CD4-positive, alpha-beta memory T cell (primary cell): ENCODE results near the gene MED31. TPM values are rescaled to one million over a fixed set of nuclear protein-coding genes. Genes with fewer than 3 reads are reported as not detected.

Source experiments
- CTCF ChIA-PET: fragments of 350-600 bp; sonication (Branson Sonifier 250); formaldehyde crosslinking; loops from one replicate; lab custom pipeline; 2021; ENCODE audit warnings: inconsistent platforms; ENCODE audit not compliant: partially characterized antibody; lab: Charles Lee
- POLR2A ChIA-PET: fragments of 350-600 bp; sonication (Branson Sonifier 250); formaldehyde crosslinking; loops from one replicate; lab custom pipeline; 2021; ENCODE audit not compliant: partially characterized antibody; lab: Charles Lee
- DNase-seq, 5 donors: peaks; one replicate each; pipeline versions ENCODE4 v3.0.0 to v3.0.0-alpha.2; 2020 to 2022; ENCODE audit warnings: mixed read lengths in 1 of 5
- H3K27ac ChIP-seq: one replicate; pipeline ENCODE4 v1.7.0; 2013; ENCODE audit warnings: low read depth, low read length
- H3K27me3 ChIP-seq: 2 replicates; pipeline ENCODE4 v1.7.0; 2013; ENCODE audit warnings: mild to moderate bottlenecking, low read length, moderate library complexity; ENCODE audit not compliant: insufficient read depth
- H3K36me3 ChIP-seq: 2 replicates; pipeline ENCODE4 v1.7.0; 2013; ENCODE audit warnings: mild to moderate bottlenecking, low read length, moderate library complexity; ENCODE audit not compliant: insufficient read depth
- H3K4me1 ChIP-seq: 2 replicates; pipeline ENCODE4 v1.7.0; 2013; ENCODE audit warnings: mild to moderate bottlenecking, low read length, moderate library complexity; ENCODE audit not compliant: insufficient read depth
- H3K4me3 ChIP-seq, 2 donors: one replicate each; pipeline ENCODE4 v1.7.0; 2013; ENCODE audit warnings: low read length in 2 of 2, mild to moderate bottlenecking in 1 of 2
- H3K9me3 ChIP-seq, 2 donors: one replicate each; pipeline ENCODE4 v1.7.0; 2013; ENCODE audit warnings: low read length in 2 of 2, control low read depth in 1 of 2; ENCODE audit not compliant: control insufficient read depth in 1 of 2
- H3K27ac Mint-ChIP-seq, 7 donors: one replicate each; pipeline ENCODE4 v1.8.0; 2020 to 2021; ENCODE audit warnings: mixed read lengths in 7 of 7, mild to moderate bottlenecking in 6 of 7, inconsistent platforms in 3 of 7, moderate library complexity in 3 of 7
- H3K27me3 Mint-ChIP-seq, 2 donors: one replicate each; pipeline ENCODE4 v1.8.0; 2020 to 2021; ENCODE audit warnings: mixed read lengths in 2 of 2
- H3K36me3 Mint-ChIP-seq, 2 donors: one replicate each; pipeline ENCODE4 v1.8.0; 2020 to 2021; ENCODE audit warnings: mixed read lengths in 2 of 2, inconsistent platforms in 1 of 2, mild to moderate bottlenecking in 1 of 2
- H3K4me1 Mint-ChIP-seq, 4 donors: one replicate each; pipeline ENCODE4 v1.8.0; 2020 to 2021; ENCODE audit warnings: mixed read lengths in 4 of 4, mild to moderate bottlenecking in 1 of 4
- H3K4me3 Mint-ChIP-seq, 8 donors: one replicate each; pipeline ENCODE4 v1.8.0; 2020 to 2021; ENCODE audit warnings: mixed read lengths in 8 of 8, mild to moderate bottlenecking in 7 of 8, moderate library complexity in 6 of 8, inconsistent platforms in 3 of 8
- H3K9me3 Mint-ChIP-seq, 8 donors: one replicate each; pipeline ENCODE4 v1.8.0; 2020 to 2021; ENCODE audit warnings: mixed read lengths in 8 of 8, mild to moderate bottlenecking in 5 of 8, inconsistent platforms in 3 of 8, moderate library complexity in 1 of 8
- intact Hi-C: fragments of 100-400 bp; cut with micrococcal nuclease; formaldehyde crosslinking; loops from one replicate; pipeline ENCODE4 v1.15.1; 2023
- polyA plus RNA-seq, 2 donors: library from polyadenylated mRNA; unstranded; fragments of 300-500 nt; fragmentation: Illumina TruSeq; gene quantifications; one replicate each; pipeline ENCODE4 v1.2.3, GENCODE V29; 2021
- total RNA-seq, 2 experiments: library from RNA; stranded (reverse); gene quantifications; one replicate each; pipeline ENCODE4 v1.2.3, GENCODE V29; 2021

Gene MED31
- total and polyA plus RNA-seq, 4 experiments from 2014 or later = 25.6 to 44.7 (median 33.3) TPM

- Histone ChIP-seq H3K4me1 (peaks cover 4% of the 10 kb centered on the region), H3K9me3 (no peaks in the 10 kb centered on the region), H3K36me3 (no peaks in the 10 kb centered on the region), H3K27ac (no peak overlapping the region), H3K4me3 (no peak overlapping the region), H3K27me3 (no peaks in the 10 kb centered on the region)
- no peak for DNase-seq
- H3K27ac Mint-ChIP-seq = no peak overlapping the region
- H3K9me3 Mint-ChIP-seq = peaks cover 0 to 2% (median 0%) of the 10 kb centered on the region in 8 donors
- intact Hi-C loops = loop anchor here (5.0 kb wide), 1 partner anchor 173 kb away; no protein-coding TSS in a partner anchor
- POLR2A ChIA-PET = no interaction called here
- H3K4me1 Mint-ChIP-seq = peaks cover 0 to 4% (median 3%) of the 10 kb centered on the region in 4 donors
- H3K4me3 Mint-ChIP-seq = peak overlapping the region in 1 of 8 donors; percentile 46
- peaks cover 6 to 7% of the 10 kb centered on the region in 2 donors for H3K36me3 Mint-ChIP-seq
- CTCF ChIA-PET = interaction anchor here (1.3 kb wide), 1 partner anchor 245 kb away, joined by 4 read pairs; no protein-coding TSS in a partner anchor
- no peaks in the 10 kb centered on the region for H3K27me3 Mint-ChIP-seq
Observed at GRCh38 chr17:6669479-6670212, 18.2 kb upstream of the MED31 start.

- Histone ChIP-seq H3K27me3 (no peaks in the 10 kb centered on the region), H3K27ac (no peak overlapping the region), H3K9me3 (no peaks in the 10 kb centered on the region), H3K36me3 (no peaks in the 10 kb centered on the region), H3K4me1 (peaks cover 4% of the 10 kb centered on the region), H3K4me3 (no peak overlapping the region)
- Mint-ChIP-seq H3K27ac (peak overlapping the region in 1 of 7 donors; percentile 29), H3K4me3 (no peak overlapping the region), H3K36me3 (peaks cover 7 to 8% of the 10 kb centered on the region in 2 donors), H3K9me3 (peaks cover 0 to 2% (median 0%) of the 10 kb centered on the region in 8 donors), H3K4me1 (peaks cover 0 to 4% (median 3%) of the 10 kb centered on the region in 4 donors), H3K27me3 (no peaks in the 10 kb centered on the region)
- POLR2A ChIA-PET = no interaction called here
- DNase-seq = no peak
- intact Hi-C loops = loop anchor here (5.0 kb wide), 1 partner anchor 173 kb away; no protein-coding TSS in a partner anchor
- CTCF ChIA-PET = interaction anchor here (1.3 kb wide), 1 partner anchor 245 kb away, joined by 4 read pairs; no protein-coding TSS in a partner anchor
Observed at GRCh38 chr17:6668727-6669425, 17.5 kb upstream of the MED31 start.

- CTCF ChIA-PET = interaction anchor here (1.9 kb wide), 1 partner anchor 243 kb away, joined by 5 read pairs; no protein-coding TSS in a partner anchor
- POLR2A ChIA-PET = no interaction called here
Observed at GRCh38 chr17:6668219-6668618, 16.8 kb upstream of the MED31 start.

GRCh38 chr17:6667516-6667915, 16.1 kb upstream of the MED31 start:
- CTCF ChIA-PET = interaction anchor here (1.1 to 1.9 kb wide), 3 partner anchors 15 to 243 kb away, joined by 3 to 5 read pairs (median 3); no protein-coding TSS in a partner anchor
- POLR2A ChIA-PET = no interaction called here
- Mint-ChIP-seq H3K9me3 (peaks cover 0 to 2% (median 0%) of the 10 kb centered on the region in 8 donors), H3K27me3 (no peaks in the 10 kb centered on the region), H3K36me3 (peaks cover 7 to 8% of the 10 kb centered on the region in 2 donors), H3K4me1 (peaks cover 0 to 4% (median 3%) of the 10 kb centered on the region in 4 donors), H3K27ac (peak overlapping the region in 1 of 7 donors; percentile 5), H3K4me3 (no peak overlapping the region)
- no peak overlapping the region for H3K27ac ChIP-seq
- DNase-seq = no peak
- intact Hi-C loops = loop anchor here (5.0 kb wide), 1 partner anchor 175 kb away; no protein-coding TSS in a partner anchor
- no peak overlapping the region for H3K4me3 ChIP-seq
- H3K36me3 ChIP-seq = no peaks in the 10 kb centered on the region
- no peaks in the 10 kb centered on the region for H3K27me3 ChIP-seq
- no peaks in the 10 kb centered on the region for H3K9me3 ChIP-seq
- peaks cover 4% of the 10 kb centered on the region for H3K4me1 ChIP-seq

More at GRCh38 chr17:6668219-6668618, 16.8 kb upstream of the MED31 start:
- H3K27ac ChIP-seq = no peak overlapping the region
- Mint-ChIP-seq H3K4me3 (peak overlapping the region in 1 of 8 donors; percentile 34), H3K27me3 (no peaks in the 10 kb centered on the region), H3K9me3 (peaks cover 0 to 2% (median 0%) of the 10 kb centered on the region in 8 donors), H3K4me1 (peaks cover 0 to 4% (median 3%) of the 10 kb centered on the region in 4 donors), H3K27ac (peak overlapping the region in 1 of 7 donors; percentile 75), H3K36me3 (peaks cover 7 to 8% of the 10 kb centered on the region in 2 donors)
- no peaks in the 10 kb centered on the region for H3K27me3 ChIP-seq
- no peak overlapping the region for H3K4me3 ChIP-seq
- no peak for DNase-seq
- no peaks in the 10 kb centered on the region for H3K9me3 ChIP-seq
- peaks cover 4% of the 10 kb centered on the region for H3K4me1 ChIP-seq
- intact Hi-C loops = loop anchor here (5.0 kb wide), 1 partner anchor 174 kb away; no protein-coding TSS in a partner anchor
- H3K36me3 ChIP-seq = no peaks in the 10 kb centered on the region

- Histone ChIP-seq H3K27me3 (no peaks in the 10 kb centered on the region), H3K9me3 (no peaks in the 10 kb centered on the region), H3K4me1 (peaks cover 4% of the 10 kb centered on the region), H3K36me3 (no peaks in the 10 kb centered on the region), H3K4me3 (no peak overlapping the region), H3K27ac (no peak overlapping the region)
- peaks cover 7 to 10% of the 10 kb centered on the region in 2 donors for H3K36me3 Mint-ChIP-seq
- DNase-seq = no peak
- ChIA-PET CTCF (interaction anchor here (0.6 to 1.9 kb wide), 8 partner anchors 16 to 244 kb away, joined by 3 to 6 read pairs (median 4); partner anchors contain the start of gene XAF1), POLR2A (no interaction called here)
- H3K4me3 Mint-ChIP-seq = no peak overlapping the region
- no peaks in the 10 kb centered on the region for H3K27me3 Mint-ChIP-seq
- H3K9me3 Mint-ChIP-seq = peaks cover 0 to 2% (median 0%) of the 10 kb centered on the region in 8 donors
- H3K4me1 Mint-ChIP-seq = peaks cover 0 to 6% (median 3%) of the 10 kb centered on the region in 4 donors
- intact Hi-C loops = loop anchor here (1.0 to 5.0 kb wide), 2 partner anchors 176 to 338 kb away; no protein-coding TSS in a partner anchor
- H3K27ac Mint-ChIP-seq = no peak overlapping the region
Observed at GRCh38 chr17:6666557-6666956, 15.2 kb upstream of the MED31 start.

GRCh38 chr17:6666077-6666521, 14.7 kb upstream of the MED31 start:
- DNase-seq = peak in 3 of 5 donors; percentile 19 to 32 (median 25)
- Mint-ChIP-seq H3K27me3 (no peaks in the 10 kb centered on the region), H3K36me3 (peaks cover 11% of the 10 kb centered on the region in 2 donors), H3K4me1 (peaks cover 2 to 9% (median 4%) of the 10 kb centered on the region in 4 donors), H3K9me3 (peaks cover 0 to 2% (median 0%) of the 10 kb centered on the region in 8 donors), H3K4me3 (no peak overlapping the region), H3K27ac (no peak overlapping the region)
- Histone ChIP-seq H3K27me3 (no peaks in the 10 kb centered on the region), H3K27ac (no peak overlapping the region), H3K36me3 (no peaks in the 10 kb centered on the region), H3K9me3 (no peaks in the 10 kb centered on the region), H3K4me3 (no peak overlapping the region), H3K4me1 (peaks cover 4% of the 10 kb centered on the region)
- ChIA-PET CTCF (interaction anchor here (0.6 to 1.9 kb wide), 7 partner anchors 24 to 245 kb away, joined by 3 to 6 read pairs (median 5); partner anchors contain the start of gene XAF1), POLR2A (no interaction called here)
- intact Hi-C loops = loop anchor here (1.0 to 5.0 kb wide), 2 partner anchors 176 to 338 kb away; no protein-coding TSS in a partner anchor
